Fibroblast of upper back skin (primary cell): Measurements from ENCODE around the gene AOC1.
"Not testable (repeated sequence)": the region's sequence is repeated elsewhere in the genome, so short reads cannot be mapped to it uniquely, and the experiment has no call there.

Experiments
- DNase-seq: peaks from one replicate; pipeline ENCODE4 v3.0.0-alpha.2; 2013

Gene AOC1

DNA sequence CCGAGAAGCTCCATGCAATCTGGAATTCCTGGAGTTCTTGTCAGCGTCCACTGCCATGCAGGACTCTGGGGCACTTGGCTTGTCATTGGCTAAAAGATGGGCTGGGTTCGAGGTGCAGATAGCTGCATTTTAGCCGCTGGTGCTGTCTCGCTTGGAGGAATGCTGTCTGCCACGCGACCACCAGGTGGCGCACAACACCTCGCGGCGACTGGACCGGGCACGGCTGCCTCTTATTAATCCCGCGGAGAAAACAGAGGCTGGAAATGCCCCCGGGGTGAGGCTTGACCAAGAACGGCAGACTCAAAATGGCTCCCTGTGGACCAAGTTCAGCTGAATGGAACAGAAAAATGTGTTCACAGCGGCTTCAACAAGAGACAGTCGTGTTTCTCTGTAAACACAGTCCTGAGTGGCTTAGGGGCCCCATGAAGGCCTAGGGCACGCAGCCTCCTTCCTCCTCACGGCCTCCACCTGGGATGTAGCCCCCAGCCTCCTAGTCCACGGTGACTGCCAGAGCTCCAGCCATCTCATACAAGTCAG, 46.2 kb downstream of the AOC1 start:
- peak; percentile 56 for DNase-seq

DNA sequence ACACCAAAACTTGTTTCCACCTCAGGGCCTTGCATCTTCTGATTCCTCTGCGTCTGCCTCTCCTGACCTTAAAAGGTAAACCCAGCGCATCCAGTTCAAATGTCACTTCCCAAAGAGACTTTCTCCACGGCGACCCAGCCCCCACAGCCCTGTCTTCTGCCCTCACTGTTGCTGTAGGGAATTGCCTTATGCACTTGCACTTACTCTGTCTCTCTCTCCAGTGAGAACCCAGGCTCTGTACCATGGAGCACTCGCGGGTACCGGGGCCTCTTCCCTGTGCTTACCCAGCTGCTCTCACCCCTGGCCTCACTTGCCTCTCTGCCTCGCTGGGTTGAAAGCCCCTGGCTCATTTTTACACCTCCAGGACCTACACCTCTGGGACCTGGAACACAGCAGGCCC, 48.4 kb downstream of the AOC1 start:
- DNase-seq: no peak

DNA sequence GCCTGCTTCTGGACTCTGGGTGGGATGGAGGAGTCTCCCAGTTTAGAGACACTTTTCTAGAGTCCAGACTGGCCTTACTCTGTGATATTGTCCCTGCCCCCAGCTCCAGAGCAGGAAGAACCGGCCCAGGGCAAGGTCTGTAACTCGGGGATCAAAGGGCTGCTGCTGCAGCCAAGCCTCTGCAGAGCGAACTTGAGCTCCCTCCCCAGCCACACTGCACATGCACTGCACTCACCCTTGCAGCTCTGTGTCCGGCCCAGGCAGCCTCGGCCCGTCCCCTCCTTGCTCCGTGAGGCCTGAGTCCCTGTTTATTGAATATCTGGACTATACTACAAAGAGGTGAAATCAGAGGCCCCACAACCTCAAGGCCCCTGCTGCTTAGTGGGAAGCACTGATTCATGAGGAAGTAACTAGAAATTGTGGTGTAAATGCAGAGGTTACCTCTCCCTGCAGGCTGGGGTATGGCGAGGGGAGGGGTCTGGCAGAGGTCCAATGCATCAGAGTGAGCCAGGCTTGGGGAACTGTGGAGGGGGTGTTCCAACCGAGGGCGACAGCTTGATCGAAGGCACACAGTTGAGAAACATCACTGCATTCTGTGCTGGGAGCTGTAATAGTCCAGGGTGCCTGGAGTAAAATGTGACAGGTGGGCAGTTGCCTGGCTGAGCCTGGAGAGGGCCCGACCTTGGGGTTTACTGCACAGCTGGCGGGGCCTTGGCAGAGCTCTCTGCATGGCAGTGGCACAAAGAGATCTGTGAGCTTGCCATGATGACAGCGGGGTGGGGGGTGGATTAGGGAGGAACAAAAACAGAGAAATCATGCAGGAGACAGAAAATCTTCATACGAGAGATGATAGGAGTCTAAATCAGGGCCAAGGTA, 49.1 kb downstream of the AOC1 start:
- no peak for DNase-seq

DNA sequence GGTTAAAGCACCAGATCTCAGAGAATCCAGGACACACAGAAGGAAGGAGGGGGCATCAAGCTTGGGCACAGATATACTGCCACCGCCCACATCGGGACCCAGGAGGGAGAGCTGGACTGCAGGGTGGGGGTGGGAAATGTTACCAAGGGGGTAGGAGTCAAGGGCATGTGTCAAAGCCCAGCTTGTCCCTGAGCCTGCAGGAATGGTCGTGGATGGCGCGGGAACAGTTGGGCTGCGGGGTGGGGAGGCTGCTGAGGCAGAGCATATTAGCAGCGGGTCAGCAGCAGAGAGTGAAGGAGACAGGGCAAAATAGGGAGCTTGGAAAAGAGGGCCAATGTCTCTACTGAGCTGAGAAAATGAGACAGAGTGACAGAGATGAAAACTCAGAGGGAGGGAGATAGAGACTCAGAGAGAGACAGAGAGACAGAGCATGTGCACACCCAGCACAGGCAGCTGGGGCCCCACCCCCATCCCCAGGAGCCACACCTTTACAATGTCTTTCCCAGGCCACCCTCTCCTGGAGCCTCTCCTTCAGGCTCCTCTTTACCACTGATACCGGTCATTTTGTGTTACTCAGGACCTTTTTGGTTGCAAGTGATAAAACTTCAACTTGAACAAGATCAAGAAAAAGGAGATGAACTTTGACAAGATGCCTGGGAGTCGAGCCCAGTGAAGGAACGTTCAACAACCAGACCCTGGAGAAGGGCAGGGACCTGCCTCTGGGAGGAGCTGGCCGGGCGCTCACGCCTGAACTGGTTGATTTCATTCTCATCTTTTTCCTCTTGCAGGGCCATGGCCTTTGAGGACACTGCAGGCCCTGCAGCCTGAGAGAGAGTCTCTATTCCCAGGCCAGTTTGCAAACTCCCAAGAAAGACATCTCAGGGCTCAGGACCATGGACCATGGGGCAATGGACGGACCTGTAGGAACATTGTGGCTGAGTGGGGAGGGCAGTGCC, 50.0 kb downstream of the AOC1 start:
- DNase-seq: no peak

DNA sequence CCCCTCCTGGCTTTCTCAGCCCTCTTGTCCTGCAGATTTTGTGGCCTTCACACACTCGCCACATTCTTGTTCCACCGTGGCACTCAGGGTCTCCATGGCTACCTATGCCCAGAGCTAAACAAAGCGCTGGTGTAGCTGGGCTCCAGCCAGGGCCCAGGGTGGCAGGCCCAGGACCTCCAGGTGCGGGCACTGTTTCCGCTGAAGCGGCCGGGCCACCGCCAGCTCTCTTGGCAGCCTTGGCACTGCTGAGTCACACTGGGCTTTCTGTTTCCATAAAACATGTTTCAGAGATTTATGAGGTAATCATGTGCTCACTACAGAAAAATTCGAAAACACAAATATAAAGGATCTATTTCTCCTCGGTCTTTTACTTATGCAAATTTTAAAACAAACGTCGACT, 51.3 kb downstream of the AOC1 start:
- DNase-seq: no peak

DNA sequence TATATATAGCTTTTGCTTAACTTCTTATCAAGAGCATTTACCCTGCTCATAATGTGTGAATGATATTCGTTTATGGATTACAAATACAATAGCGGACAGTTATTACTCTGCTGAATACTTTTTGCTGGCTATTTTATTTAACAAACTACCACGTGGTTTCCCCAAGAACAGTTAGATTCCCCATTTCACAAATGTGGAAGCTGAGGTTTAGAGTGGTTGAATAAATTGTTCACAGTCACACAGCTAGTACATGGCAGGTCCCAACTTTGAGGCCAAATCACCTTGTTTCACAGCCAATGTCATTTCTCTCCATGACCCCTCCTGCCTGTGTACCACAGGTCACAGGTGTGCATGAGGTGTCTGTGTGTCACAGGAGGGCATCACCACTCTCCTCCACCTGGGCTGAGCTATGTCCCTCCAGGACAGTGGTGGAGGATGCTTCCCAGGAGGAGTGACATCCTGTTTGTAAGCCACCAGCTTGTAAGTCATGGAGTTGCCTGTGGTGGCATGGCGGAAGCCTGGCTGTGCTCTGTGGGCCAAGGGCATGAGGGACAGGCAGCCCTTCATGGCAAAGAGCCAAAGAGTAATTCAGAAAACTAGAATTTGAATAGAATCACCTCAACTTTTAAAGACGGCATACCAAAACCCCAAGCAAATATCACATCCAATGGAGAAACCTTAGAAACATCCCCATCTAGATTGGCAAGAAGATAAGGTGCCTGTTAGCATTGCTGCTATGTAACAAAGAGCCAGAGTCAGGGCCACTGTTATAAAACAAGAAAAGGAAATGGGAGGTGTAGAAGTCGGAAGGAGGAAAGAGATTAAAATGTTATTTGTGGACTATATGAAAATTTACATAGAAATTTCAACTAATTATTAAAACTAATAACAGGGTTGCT, 51.9 kb downstream of the AOC1 start:
- DNase-seq: no peak

DNA sequence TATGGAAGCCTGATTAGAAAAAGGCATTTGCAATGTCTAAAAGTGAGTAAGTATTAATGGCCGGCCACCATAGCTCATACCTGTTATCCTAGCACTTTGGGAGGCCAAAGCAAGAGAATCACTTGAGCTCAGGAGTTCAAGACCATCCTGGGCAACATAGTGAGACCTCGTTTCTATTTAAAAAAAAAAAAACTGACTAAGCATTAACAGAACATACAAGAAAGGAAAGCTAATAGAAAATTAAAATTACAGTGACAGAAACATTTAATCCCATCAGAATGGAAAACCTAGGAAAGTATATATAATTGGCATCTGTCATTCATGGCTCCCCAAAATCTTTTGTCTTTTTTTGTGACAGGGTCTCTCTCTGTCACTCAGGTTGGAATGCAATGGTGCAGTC, 55.9 kb downstream of the AOC1 start:
- DNase-seq: no peak

DNA sequence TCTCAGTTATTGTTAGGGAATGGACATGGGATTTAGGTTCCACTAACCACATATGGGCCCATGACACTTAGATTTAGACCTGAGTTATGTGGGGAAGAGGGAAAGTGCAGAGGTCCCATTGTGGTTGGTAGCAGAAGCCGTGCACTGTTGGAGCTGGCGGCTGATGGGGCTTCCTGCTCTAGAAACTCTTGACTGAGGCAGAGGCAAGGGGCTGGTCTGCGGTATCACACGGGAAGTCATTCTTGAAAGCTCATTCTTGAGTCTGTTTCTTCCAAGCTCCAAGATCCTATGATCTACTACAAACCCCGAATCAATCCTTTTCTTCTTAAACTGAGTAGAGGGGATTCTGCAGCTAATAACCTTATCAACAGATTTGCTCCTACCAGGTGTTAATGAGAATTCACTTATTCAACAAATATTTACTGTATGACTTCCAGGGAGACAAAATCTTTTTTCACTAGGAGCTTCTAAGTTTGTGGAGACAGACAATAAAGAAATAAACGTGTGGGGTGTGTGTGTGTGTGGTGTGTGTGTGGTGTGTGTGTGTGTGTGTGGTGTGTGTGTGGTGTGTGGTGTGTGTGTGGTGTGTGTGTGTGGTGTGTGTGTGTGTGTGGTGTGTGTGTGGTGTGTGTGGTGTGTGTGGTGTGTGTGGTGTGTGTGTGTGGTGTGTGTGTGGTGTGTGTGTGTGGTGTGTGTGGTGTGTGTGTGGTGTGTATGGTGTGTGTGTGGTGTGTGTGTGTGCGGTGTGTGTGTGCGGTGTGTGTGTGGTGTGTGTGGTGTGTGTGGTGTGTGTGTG, 57.1 kb downstream of the AOC1 start:
- DNase-seq: no peak

DNA sequence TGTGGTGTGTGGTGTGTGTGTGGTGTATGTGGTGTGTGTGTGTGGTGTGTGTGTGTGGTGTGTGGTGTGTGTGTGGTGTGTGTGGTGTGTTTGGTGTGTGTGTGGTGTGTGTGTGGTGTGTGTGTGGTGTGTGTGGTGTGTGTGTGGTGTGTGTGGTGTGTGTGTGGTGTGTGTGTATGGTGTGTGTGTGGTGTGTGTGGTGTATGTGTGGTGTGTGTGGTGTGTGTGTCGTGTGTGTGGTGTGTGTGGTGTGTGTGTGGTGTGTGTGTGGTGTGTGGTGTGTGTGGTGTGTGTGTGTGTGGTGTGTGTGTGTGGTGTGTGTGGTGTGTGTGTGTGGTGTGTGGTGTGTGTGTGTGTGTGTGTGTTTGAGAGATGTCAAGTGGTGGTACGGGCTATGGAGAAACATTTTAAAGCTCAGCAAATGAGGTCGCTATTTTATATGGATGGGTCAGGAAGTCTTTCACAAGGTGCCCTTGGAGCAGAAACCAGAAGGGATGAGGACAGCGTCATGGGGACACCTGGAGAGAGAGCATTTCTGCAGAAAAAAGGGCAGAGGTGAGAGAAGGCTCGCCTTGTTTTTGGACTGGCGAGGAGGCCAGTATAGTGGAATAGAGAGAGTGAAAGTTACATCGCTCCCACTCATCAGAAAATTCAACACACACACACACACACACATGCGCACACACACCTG, 58.1 kb downstream of the AOC1 start:
- DNase-seq: not testable (repeated sequence)

DNA sequence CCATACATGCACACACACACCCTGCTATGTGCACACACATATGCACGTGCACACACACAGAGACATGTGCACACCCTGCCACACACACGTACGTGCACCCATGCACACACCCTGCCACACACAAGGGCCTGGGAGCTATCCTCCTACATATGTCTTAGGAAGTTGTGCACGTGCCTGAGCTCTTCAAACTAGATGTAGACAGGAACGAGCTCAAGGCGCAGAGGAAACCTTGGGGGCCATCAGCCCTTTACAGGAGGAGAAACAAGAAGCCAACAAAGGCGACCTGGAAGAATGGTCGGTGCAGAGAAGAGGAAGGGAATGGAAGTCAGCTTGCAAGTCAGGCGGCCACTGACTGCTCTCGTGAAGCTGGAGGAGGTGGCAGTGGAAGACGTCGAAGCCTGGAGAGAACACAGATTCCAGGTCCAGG, 58.7 kb downstream of the AOC1 start:
- DNase-seq: no peak
